ENCODE measurements around the gene ZC2HC1B.
A peak's percentile ranks its signal among the peaks of the same experiment; 100 is the strongest.

Gene ZC2HC1B

GRCh38 chr6:143934331-143934730 is 70.1 kb downstream of the ZC2HC1B start:
- TF ChIP-seq POLR2A (IDR thresholded peaks at IDR 0.05; ENCODE audit: low read depth, low read length), result no peak
- DNase-seq (ENCODE audit: insufficient read length, low spot score) (no peak), FAIRE-seq (no peak)

GRCh38 chr6:143934867-143935266 is 70.6 kb downstream of the ZC2HC1B start:
- TF ChIP-seq POLR2A (IDR thresholded peaks at IDR 0.05; ENCODE audit: low read depth, low read length), result no peak
- DNase-seq (ENCODE audit: insufficient read length, low spot score) (no peak), FAIRE-seq (no peak)

GRCh38 chr6:143936347-143936746 is 72.1 kb downstream of the ZC2HC1B start:
- DNase-seq (ENCODE audit: insufficient read length, low spot score), result no peak
- FAIRE-seq, result no peak
- no peak for TF ChIP-seq POLR2A (IDR thresholded peaks at IDR 0.05; ENCODE audit: low read depth, low read length)

- no peak for FAIRE-seq
- DNase-seq (ENCODE audit: insufficient read length, low spot score), result no peak
- TF ChIP-seq POLR2A (IDR thresholded peaks at IDR 0.05; ENCODE audit: low read depth, low read length), result no peak
Measured at GRCh38 chr6:143936778-143937667, 72.7 kb downstream of the ZC2HC1B start.

- DNase-seq (ENCODE audit: insufficient read length, low spot score) (no peak), FAIRE-seq (no peak)
- TF ChIP-seq POLR2A (IDR thresholded peaks at IDR 0.05; ENCODE audit: low read depth, low read length), result no peak
Measured at GRCh38 chr6:143937668-143937970, 73.3 kb downstream of the ZC2HC1B start.

- DNase-seq (ENCODE audit: insufficient read length, low spot score) (no peak), FAIRE-seq (no peak)
- TF ChIP-seq POLR2A (IDR thresholded peaks at IDR 0.05; ENCODE audit: low read depth, low read length), result no peak
Measured at GRCh38 chr6:143939364-143939763, 75.1 kb downstream of the ZC2HC1B start.

GRCh38 chr6:143940011-143940597 is 75.8 kb downstream of the ZC2HC1B start:
- TF ChIP-seq POLR2A (IDR thresholded peaks at IDR 0.05; ENCODE audit: low read depth, low read length), result no peak
- DNase-seq (ENCODE audit: insufficient read length, low spot score) (peak; percentile 15), FAIRE-seq (no peak)

- TF ChIP-seq POLR2A (IDR thresholded peaks at IDR 0.05; ENCODE audit: low read depth, low read length), result no peak
- peak; percentile 23 for DNase-seq (ENCODE audit: insufficient read length, low spot score)
- FAIRE-seq, result no peak
Measured at GRCh38 chr6:143941852-143942627, 77.8 kb downstream of the ZC2HC1B start.

- DNase-seq (ENCODE audit: insufficient read length, low spot score), result no peak
- no peak for FAIRE-seq
- TF ChIP-seq POLR2A (IDR thresholded peaks at IDR 0.05; ENCODE audit: low read depth, low read length), result no peak
Measured at GRCh38 chr6:143948208-143948607, 83.9 kb downstream of the ZC2HC1B start.

GRCh38 chr6:143949535-143949934 is 85.3 kb downstream of the ZC2HC1B start:
- FAIRE-seq (no peak), DNase-seq (ENCODE audit: insufficient read length, low spot score) (no peak)
- TF ChIP-seq POLR2A (IDR thresholded peaks at IDR 0.05; ENCODE audit: low read depth, low read length), result no peak

GRCh38 chr6:143949962-143950361 is 85.7 kb downstream of the ZC2HC1B start:
- no peak for TF ChIP-seq POLR2A (IDR thresholded peaks at IDR 0.05; ENCODE audit: low read depth, low read length)
- DNase-seq (ENCODE audit: insufficient read length, low spot score) (no peak), FAIRE-seq (no peak)

- FAIRE-seq (no peak), DNase-seq (ENCODE audit: insufficient read length, low spot score) (no peak)
- no peak for TF ChIP-seq POLR2A (IDR thresholded peaks at IDR 0.05; ENCODE audit: low read depth, low read length)
Measured at GRCh38 chr6:143950875-143951274, 86.6 kb downstream of the ZC2HC1B start.

- TF ChIP-seq POLR2A (IDR thresholded peaks at IDR 0.05; ENCODE audit: low read depth, low read length), result no peak
- FAIRE-seq (no peak), DNase-seq (ENCODE audit: insufficient read length, low spot score) (no peak)
Measured at GRCh38 chr6:143952060-143952778, 87.9 kb downstream of the ZC2HC1B start.
